HepG2 (cell line): ENCODE data around the gene TP63. TPM values are rescaled to one million over a fixed set of nuclear protein-coding genes. Genes with fewer than 3 reads are reported as not detected.

ENCODE experiments used
- ATAC-seq: fragments of 200-7000 bp; cut with Tn5 transposase; 3 replicates; pipeline ENCODE4 v1.9.1; 2020; ENCODE audit warnings: mild to moderate bottlenecking, moderate library complexity
- BruUV-seq: library from RNA; stranded (reverse); fragments of 400-500 nt; replicated peaks from 2 replicates; lab custom pipeline; 2021; lab: Mats Ljungman, UMichigan
- CTCF ChIA-PET: fragments of 300-600 bp; formaldehyde crosslinking; extraction: SDS; loops from one replicate; lab custom pipeline; 2021; ENCODE audit warnings: low total read pairs, inconsistent platforms, low intra/inter-chr PET ratio; lab: Yijun Ruan, JAX
- POLR2A ChIA-PET: fragments of 350-600 bp; sonication (Branson Sonifier 250); formaldehyde crosslinking; loops from one replicate; lab custom pipeline; 2020; ENCODE audit warnings: antibody characterized with exemption, inconsistent platforms; lab: Yijun Ruan, JAX
- DNase-seq: peaks from one replicate; pipeline ENCODE4 v3.0.0-alpha.2; 2015; ENCODE audit warnings: low spot score
- FAIRE-seq: peaks from 3 replicates; lab custom pipeline; 2011; peaks lifted over from hg19 to GRCh38; lab: Jason Lieb, UNC
- H2AFZ ChIP-seq: one replicate; pipeline ENCODE4 v1.6.1; 2011; ENCODE audit warnings: low read length, inconsistent platforms
- H3K27ac ChIP-seq: fragments of 300-600 bp; 3 replicates; pipeline ENCODE4 v1.8.0; 2011; ENCODE audit warnings: mixed run types, mild to moderate bottlenecking, mixed read lengths, low read length, inconsistent platforms; ENCODE audit not compliant: insufficient read depth; ENCODE audit errors: extremely low read length
- H3K27me3 ChIP-seq, 2 experiments: fragments of 200-600 bp in 1 of 2; 2 replicates in 1 of 2; 3 replicates in 1 of 2; pipeline versions ENCODE4 v1.6.0 to v1.8.0; 2011; ENCODE audit warnings: low read length in 2 of 2, mild to moderate bottlenecking in 2 of 2, moderate library complexity in 2 of 2, inconsistent platforms in 1 of 2; ENCODE audit not compliant: insufficient read depth in 2 of 2, control insufficient read depth in 1 of 2
- H3K36me3 ChIP-seq, 2 experiments: fragments of 200-600 bp in 1 of 2; replicated peaks in 1 of 2; 2 replicates in 1 of 2; 3 replicates in 1 of 2; pipeline versions ENCODE4 v1.5.1 to v1.8.0; 2011; ENCODE audit warnings: low read length in 2 of 2, inconsistent platforms in 1 of 2; ENCODE audit not compliant: insufficient read depth in 2 of 2, control insufficient read depth in 1 of 2
- H3K4me1 ChIP-seq: 2 replicates; pipeline ENCODE4 v1.5.1; 2012; ENCODE audit warnings: low read length, inconsistent platforms; ENCODE audit not compliant: insufficient read depth
- H3K4me2 ChIP-seq: 2 replicates; pipeline ENCODE4 v1.6.0; 2011; ENCODE audit warnings: low read depth, low read length, inconsistent platforms
- H3K4me3 ChIP-seq, 3 experiments: fragments of 200-600 bp in 1 of 3; sonication (generic), shearing (Covaris generic) in 1 of 3; replicated peaks in 1 of 3; 2 replicates each; pipeline ENCODE4 v1.5.1; 2011 to 2016; ENCODE audit warnings: low read length in 3 of 3, inconsistent platforms in 2 of 3, low read depth in 2 of 3, mild to moderate bottlenecking in 2 of 3, control low read depth in 1 of 3, mixed read lengths in 1 of 3; ENCODE audit not compliant: insufficient read depth in 1 of 3
- H3K79me2 ChIP-seq: one replicate; pipeline ENCODE4 v1.6.1; 2011; ENCODE audit warnings: low read length, inconsistent platforms; ENCODE audit not compliant: insufficient read depth
- H3K9ac ChIP-seq: 2 replicates; pipeline ENCODE4 v1.6.0; 2011; ENCODE audit warnings: mild to moderate bottlenecking, low read depth, low read length, inconsistent platforms; ENCODE audit not compliant: insufficient read depth
- H3K9me3 ChIP-seq: 2 replicates; pipeline ENCODE4 v1.5.1; 2012; ENCODE audit warnings: mild to moderate bottlenecking, low read length
- H4K20me1 ChIP-seq: 2 replicates; pipeline ENCODE4 v1.6.0; 2011; ENCODE audit warnings: inconsistent platforms, mild to moderate bottlenecking, low read length, moderate library complexity; ENCODE audit not compliant: insufficient read depth
- ASH2L ChIP-seq: fragments of 300-600, 200-600 bp; sonication (generic); IDR thresholded peaks from 2 replicates; pipeline ENCODE4 v1.7.0; 2017; ENCODE audit warnings: low read depth, mild to moderate bottlenecking, moderate library complexity, mixed read lengths, low read length; ENCODE audit not compliant: insufficient read length
- BRD4 ChIP-seq: sonication (generic); formaldehyde crosslinking; IDR thresholded peaks from 2 replicates; pipeline ENCODE4 v1.4.0; 2020; ENCODE audit warnings: missing genetic modification reagents
- DNMT3B ChIP-seq: conservative IDR thresholded peaks from 2 replicates; pipeline ENCODE4 v1.6.1; 2016; ENCODE audit warnings: missing biosample characterization, control low read depth
- HNRNPL ChIP-seq: fragments of 200-400 bp; formaldehyde crosslinking; IDR thresholded peaks from 2 replicates; pipeline ENCODE4 v1.6.1; 2017; ENCODE audit warnings: mild to moderate bottlenecking, low read depth, low read length
- MEIS2 ChIP-seq: sonication (generic); formaldehyde crosslinking; IDR thresholded peaks from 2 replicates; pipeline ENCODE4 v1.9.0; 2021; ENCODE audit warnings: mild to moderate bottlenecking, missing genetic modification reagents
- PRMT3 ChIP-seq: sonication (generic); formaldehyde crosslinking; IDR thresholded peaks from 2 replicates; pipeline ENCODE4 v1.8.1; 2022; ENCODE audit warnings: low read depth, mild to moderate bottlenecking, moderate library complexity, missing genetic modification reagents, borderline replicate concordance
- SMC3 ChIP-seq: IDR thresholded peaks from 2 replicates; pipeline ENCODE4 v1.6.1; 2011; ENCODE audit warnings: low read length, improper control_type of control experiment
- ZC3H13 ChIP-seq: sonication (generic); formaldehyde crosslinking; IDR thresholded peaks from 2 replicates; pipeline ENCODE4 v1.8.1; 2023; ENCODE audit warnings: mild to moderate bottlenecking, missing genetic modification reagents, moderate library complexity
- ZFP82 ChIP-seq: sonication (generic); formaldehyde crosslinking; IDR thresholded peaks from 2 replicates; pipeline ENCODE4 v1.5.1; 2020; ENCODE audit warnings: mild to moderate bottlenecking, missing genetic modification reagents, borderline replicate concordance
- ZGPAT ChIP-seq: IDR thresholded peaks from 2 replicates; pipeline ENCODE4 v1.6.1; 2016; ENCODE audit warnings: mild to moderate bottlenecking
- ZNF296 ChIP-seq: sonication (generic); formaldehyde crosslinking; conservative IDR thresholded peaks from 2 replicates; pipeline ENCODE4 v1.5.0; 2020; ENCODE audit warnings: mild to moderate bottlenecking, missing genetic modification reagents
- ZNF562 ChIP-seq: sonication (generic); formaldehyde crosslinking; IDR thresholded peaks from 2 replicates; pipeline ENCODE4 v1.8.0; 2022; ENCODE audit warnings: missing genetic modification reagents, borderline replicate concordance
- ZNF704 ChIP-seq: sonication (generic); formaldehyde crosslinking; IDR thresholded peaks from 2 replicates; pipeline ENCODE4 v1.8.1; 2023; ENCODE audit warnings: mild to moderate bottlenecking, inconsistent platforms, moderate library complexity, missing genetic modification reagents, borderline replicate concordance
- WGBS: methylation state at CpG from one replicate; pipeline ENCODE4 v1.1.6; 2017; ENCODE audit warnings: low lambda C conversion rate; 5-methylcytosine and 5-hydroxymethylcytosine counted together
- in situ Hi-C: cut with HindIII; loops from 2 replicates; pipeline ENCODE4 v1.10.0; 2017; ENCODE audit warnings: low pct_unique_long_range_greater_than_20kb; ENCODE audit not compliant: extremely low pct_ligation_motif_present
- intact Hi-C: fragments of 100-400 bp; cut with micrococcal nuclease; formaldehyde crosslinking; loops from one replicate; pipeline ENCODE4 v1.10.0; 2022; ENCODE audit not compliant: unreplicated experiment
- polyA plus RNA-seq, 8 experiments: library from polyadenylated mRNA; depleted of rRNA in 3 of 8; stranded (reverse) in 7 of 8; unstranded in 1 of 8; fragments of >200 nt; fragmentation: Illumina TruSeq in 4 of 8; extraction: Trizol in 4 of 8; gene quantifications; 2 replicates each; pipeline versions ENCODE4 v1.2.1 to v1.2.3, GENCODE V29; 2011 to 2016; ENCODE audit warnings: low read depth in 4 of 8, missing spikeins in 1 of 8, mixed read lengths in 1 of 8; ENCODE audit not compliant: insufficient read depth in 1 of 8
- total RNA-seq, 5 experiments: library from RNA; depleted of rRNA; stranded (reverse); fragments of >200 nt; fragmentation: Illumina TruSeq; extraction: Trizol; gene quantifications; 2 replicates each; pipeline ENCODE4 v1.2.3, GENCODE V29; 2016; ENCODE audit warnings: low read depth in 1 of 5
- TF ChIP-seq, protein P1 (sequence below): sonication (generic); formaldehyde crosslinking; IDR thresholded peaks from 2 replicates; pipeline ENCODE4 v1.4.0; 2020; ENCODE audit warnings: low read depth, missing genetic modification reagents
- TF ChIP-seq, protein P2 (sequence below): sonication (generic); formaldehyde crosslinking; IDR thresholded peaks from 2 replicates; pipeline ENCODE4 v1.4.0; 2020; ENCODE audit warnings: missing genetic modification reagents

Gene TP63
- total and polyA plus RNA-seq, 2 of the 13 experiments (the other 11 are each of a cell fraction or from before 2014, with no cell fraction given), result not detected

DNA sequence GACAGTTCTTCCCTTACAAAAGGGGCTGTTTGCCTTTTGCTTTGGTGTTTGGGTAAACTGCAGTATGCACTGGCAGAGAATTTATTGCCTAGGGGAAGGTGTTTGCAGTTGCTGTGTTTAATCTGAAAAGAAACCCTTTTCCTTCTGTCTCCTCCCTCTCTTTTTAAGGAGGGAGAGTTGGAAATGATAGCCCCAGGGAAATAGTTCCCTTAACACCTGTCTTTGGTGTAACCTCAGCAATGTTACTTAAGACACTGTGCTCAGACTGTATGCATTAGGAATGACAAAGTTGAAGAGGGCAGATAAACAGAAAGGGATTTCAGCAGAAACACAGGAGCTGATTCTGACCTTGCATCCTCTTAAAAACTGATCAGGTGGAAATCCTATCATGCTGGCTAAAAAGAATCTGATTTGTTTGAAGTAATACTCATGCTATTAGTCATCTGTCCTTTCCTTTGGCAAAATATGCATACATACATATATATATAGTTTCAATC lies 125.4 kb downstream of the TP63 start (continued):
- no peak for TF ChIP-seq BRD4

DNA sequence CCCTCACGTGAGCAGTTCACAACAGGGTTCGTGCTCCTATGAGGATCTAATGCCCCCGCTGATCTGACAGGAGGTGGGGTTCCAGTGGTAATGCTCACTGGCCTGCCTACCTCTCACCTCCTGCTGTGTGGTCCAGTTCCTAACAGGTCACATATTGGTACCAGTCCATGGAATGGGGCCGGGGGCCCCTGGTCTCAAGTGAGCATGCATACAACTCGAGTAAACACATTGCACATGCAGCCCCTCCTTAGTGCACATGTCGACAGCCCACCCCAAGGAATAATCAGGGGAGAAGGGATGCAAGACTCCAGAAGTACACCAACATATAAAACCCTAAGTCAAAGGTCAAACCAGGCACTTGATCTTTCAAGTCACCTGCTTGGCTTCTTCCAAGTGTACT lies 127.0 kb downstream of the TP63 start:
- Histone ChIP-seq H3K4me1 (no peaks in the 10 kb centered on the region), H3K4me3 (no peak overlapping the region), H3K79me2 (no peaks in the 10 kb centered on the region), H3K27me3 (no peaks in the 10 kb centered on the region), H4K20me1 (no peaks in the 10 kb centered on the region), H3K9me3 (no peaks in the 10 kb centered on the region), H3K4me2 (no peak overlapping the region), H3K27ac (no peak overlapping the region), H3K36me3 (no peaks in the 10 kb centered on the region), H3K9ac (no peak overlapping the region), H2AFZ (no peak overlapping the region)
- TF ChIP-seq SMC3 (no peak), ZNF562 (CRISPR knock-in tag) (no peak), ZGPAT (no peak), ZNF704 (CRISPR knock-in tag) (no peak), HNRNPL (no peak), ASH2L (no peak), ZNF296 (CRISPR knock-in tag) (no peak), ZC3H13 (CRISPR knock-in tag) (no peak), ZFP82 (CRISPR knock-in tag) (no peak), MEIS2 (CRISPR knock-in tag) (no peak), DNMT3B (no peak), PRMT3 (CRISPR knock-in tag) (no peak)
- TF ChIP-seq, protein P1, sequence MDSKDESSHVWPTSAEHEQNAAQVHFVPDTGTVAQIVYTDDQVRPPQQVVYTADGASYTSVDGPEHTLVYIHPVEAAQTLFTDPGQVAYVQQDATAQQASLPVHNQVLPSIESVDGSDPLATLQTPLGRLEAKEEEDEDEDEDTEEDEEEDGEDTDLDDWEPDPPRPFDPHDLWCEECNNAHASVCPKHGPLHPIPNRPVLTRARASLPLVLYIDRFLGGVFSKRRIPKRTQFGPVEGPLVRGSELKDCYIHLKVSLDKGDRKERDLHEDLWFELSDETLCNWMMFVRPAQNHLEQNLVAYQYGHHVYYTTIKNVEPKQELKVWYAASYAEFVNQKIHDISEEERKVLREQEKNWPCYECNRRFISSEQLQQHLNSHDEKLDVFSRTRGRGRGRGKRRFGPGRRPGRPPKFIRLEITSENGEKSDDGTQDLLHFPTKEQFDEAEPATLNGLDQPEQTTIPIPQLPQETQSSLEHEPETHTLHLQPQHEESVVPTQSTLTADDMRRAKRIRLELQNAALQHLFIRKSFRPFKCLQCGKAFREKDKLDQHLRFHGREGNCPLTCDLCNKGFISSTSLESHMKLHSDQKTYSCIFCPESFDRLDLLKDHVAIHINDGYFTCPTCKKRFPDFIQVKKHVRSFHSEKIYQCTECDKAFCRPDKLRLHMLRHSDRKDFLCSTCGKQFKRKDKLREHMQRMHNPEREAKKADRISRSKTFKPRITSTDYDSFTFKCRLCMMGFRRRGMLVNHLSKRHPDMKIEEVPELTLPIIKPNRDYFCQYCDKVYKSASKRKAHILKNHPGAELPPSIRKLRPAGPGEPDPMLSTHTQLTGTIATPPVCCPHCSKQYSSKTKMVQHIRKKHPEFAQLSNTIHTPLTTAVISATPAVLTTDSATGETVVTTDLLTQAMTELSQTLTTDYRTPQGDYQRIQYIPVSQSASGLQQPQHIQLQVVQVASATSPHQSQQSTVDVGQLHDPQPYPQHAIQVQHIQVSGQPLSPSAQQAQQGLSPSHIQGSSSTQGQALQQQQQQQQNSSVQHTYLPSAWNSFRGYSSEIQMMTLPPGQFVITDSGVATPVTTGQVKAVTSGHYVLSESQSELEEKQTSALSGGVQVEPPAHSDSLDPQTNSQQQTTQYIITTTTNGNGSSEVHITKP (CRISPR knock-in tag), result no peak
- TF ChIP-seq, protein P2, sequence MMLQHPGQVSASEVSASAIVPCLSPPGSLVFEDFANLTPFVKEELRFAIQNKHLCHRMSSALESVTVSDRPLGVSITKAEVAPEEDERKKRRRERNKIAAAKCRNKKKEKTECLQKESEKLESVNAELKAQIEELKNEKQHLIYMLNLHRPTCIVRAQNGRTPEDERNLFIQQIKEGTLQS (CRISPR knock-in tag), result no peak
- no peak for ATAC-seq
- WGBS, result 0% methylated on average over 4 of the region's 6 CpGs
- in situ Hi-C loops, result no loop called here
- ChIA-PET CTCF (no interaction called here), POLR2A (no interaction called here)
- intact Hi-C loops, result no loop called here
- BruUV-seq, result no TSS peak
- no peak for FAIRE-seq
- no peak for DNase-seq
